HG03108 (cell line): ENCODE results near the gene NPSR1.
"Not testable (repeated sequence)": the region's sequence is repeated elsewhere in the genome, so short reads cannot be mapped to it uniquely, and the experiment has no call there.

Experiments
- ATAC-seq: cut with Tn5 transposase; IDR thresholded peaks from one replicate; pipeline ENCODE4 v1.9.1; 2021; ENCODE audit warnings: moderate library complexity; ENCODE audit not compliant: unreplicated experiment

NPSR1 gene, protein sequence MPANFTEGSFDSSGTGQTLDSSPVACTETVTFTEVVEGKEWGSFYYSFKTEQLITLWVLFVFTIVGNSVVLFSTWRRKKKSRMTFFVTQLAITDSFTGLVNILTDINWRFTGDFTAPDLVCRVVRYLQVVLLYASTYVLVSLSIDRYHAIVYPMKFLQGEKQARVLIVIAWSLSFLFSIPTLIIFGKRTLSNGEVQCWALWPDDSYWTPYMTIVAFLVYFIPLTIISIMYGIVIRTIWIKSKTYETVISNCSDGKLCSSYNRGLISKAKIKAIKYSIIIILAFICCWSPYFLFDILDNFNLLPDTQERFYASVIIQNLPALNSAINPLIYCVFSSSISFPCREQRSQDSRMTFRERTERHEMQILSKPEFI

DNA sequence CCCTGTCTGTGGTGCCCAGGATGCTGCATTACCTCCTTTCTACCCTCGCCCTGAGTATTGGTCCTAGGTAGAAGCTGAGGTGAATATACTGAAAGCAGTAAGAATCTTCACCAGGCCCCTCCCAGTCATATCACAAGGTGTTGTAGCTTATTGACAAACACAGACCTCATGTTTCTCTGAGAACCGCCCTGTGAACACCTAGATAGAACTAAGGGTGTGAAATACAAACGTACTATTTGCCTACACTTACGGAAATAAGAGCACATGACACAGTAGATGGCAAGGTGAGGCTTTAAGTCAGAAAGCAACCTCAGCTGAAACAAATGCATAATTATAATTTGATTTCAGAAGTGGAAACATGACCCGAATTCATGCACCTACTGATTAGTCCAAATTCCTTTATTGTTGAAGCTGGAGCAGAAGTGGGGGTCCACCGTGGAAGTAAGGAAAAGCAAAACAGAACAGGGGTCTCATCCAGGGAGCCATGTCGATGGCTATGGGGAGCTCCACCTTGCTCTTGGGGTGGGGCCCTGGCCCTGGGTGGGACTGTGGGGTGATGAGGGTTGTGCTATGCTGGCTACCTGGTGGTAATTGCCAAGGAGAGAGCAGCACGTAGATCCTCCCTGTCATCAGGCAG, at the start of gene NPSR1:
Gene NPSR1, plus strand, starts transcription at position 587 of the 637 bp plus-strand sequence. CDS start 195 bp downstream, outside the sequence.
- ATAC-seq, result no peak

GRCh38 chr7:34612661-34613060, 45.4 kb upstream of the NPSR1 start:
- ATAC-seq, result no peak

- no peak for ATAC-seq
Observed at GRCh38 chr7:34620425-34620824, 37.6 kb upstream of the NPSR1 start.

DNA sequence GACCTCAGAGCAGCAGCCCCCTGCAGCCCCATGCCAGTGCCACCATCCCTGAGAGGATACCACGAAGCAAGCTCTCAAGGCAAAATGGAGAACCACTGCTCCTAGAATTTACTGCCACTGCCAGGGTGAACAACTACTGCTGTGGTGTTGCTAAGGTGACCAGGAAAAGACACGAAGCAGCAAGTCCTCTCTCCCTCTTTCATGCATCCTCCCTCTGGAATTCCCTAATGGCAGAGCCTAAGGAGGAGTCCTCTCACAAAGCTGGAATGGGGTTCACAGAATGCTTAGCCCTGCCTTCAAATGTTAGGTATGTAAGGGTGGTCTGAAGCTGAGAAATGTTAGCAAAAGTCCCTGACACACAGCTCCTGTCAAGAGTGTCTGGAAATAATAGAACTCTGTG, 35.8 kb upstream of the NPSR1 start:
- ATAC-seq, result no peak

- ATAC-seq, result no peak
Observed at GRCh38 chr7:34622771-34623250, 35.2 kb upstream of the NPSR1 start.

- ATAC-seq, result not testable (repeated sequence)
Observed at GRCh38 chr7:34628618-34629017, 29.4 kb upstream of the NPSR1 start.

- ATAC-seq, result no peak
Observed at GRCh38 chr7:34652809-34653208, 5.2 kb upstream of the NPSR1 start.

DNA sequence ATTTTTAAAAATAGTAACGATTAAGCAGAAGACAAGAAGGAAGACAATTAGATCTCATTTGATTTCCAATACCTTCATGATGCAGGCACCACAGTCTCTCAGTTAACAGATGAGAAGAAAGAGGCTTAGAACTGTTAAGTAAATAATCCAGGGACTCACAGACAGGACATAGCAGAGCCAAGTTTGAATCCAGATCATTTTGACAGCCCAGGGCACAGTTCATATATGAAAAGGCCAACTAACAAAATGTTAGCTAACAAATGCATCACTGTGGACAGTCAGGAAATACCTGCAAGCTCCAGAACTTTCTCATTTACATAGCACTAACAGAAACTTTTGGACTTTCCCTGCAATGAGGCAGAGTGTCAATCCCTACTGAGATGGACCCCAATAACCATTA, 4.2 kb upstream of the NPSR1 start:
- no peak for ATAC-seq

DNA sequence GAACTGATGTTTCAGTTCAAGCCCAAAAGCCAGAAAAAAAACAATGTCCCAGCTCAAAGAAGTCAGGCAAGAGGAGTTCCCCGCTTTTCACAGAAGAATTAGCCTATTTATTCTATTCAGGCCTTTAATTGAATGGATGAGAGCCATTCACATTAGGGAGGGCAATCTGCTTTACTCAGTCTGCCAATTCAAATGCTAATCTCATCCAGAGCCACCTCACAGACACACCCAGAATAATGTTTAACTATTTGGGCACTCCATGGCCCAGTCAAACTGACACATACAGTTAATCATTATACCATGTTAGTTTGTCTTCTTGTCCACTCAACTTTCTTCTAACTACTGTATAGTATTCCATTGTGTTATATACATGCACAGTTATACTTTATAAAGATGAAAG, 2.6 kb upstream of the NPSR1 start:
- no peak for ATAC-seq

DNA sequence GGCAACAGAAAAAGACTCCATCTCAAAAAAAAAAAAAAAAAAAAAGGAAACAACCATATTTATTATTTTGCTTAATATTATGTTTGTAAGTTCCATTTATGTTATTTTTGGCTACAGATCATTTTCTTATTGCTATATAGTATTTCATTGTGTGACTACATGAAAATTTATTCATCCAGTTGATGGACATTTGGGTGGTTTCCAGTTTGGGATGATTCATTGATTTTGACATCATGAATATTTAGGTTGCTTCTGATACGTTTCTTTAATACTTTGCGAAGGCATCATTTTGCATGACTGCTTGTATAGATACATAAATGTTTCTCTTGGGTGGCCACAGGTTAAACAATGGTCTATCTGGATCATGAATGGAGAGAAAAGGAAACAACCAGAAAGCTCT, 2.0 kb upstream of the NPSR1 start:
- ATAC-seq, result no peak

DNA sequence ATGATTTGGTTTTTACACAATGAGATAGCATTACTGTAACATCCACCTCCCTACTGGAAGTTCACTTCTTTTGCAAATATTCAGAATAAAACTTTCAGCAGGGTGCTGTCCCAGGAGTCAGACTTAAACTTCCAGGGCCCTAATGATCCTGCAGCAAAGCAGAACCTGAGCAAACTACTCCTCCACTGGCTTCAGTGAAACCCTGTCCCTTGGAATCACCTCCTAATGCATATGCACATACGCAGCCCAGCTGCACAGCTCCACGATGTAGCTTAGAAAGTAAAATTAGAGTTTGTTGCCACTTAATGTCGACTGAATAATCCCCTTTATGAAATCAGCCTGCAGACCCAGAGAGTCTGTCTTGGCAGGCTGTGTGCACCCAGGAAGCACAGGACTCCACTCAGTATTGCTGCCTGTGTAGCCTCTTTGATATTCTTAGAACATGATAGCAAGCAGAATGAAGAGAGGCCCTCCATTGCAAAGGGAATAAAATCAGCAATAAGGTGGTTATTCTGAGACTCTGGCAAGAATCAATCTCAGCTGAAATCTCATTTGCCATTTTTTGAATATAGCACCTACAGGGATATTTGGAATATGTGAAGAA, 1.6 kb downstream of the NPSR1 start:
- no peak for ATAC-seq

GRCh38 chr7:34662058-34662708, 4.2 kb downstream of the NPSR1 start:
- ATAC-seq, result no peak

DNA sequence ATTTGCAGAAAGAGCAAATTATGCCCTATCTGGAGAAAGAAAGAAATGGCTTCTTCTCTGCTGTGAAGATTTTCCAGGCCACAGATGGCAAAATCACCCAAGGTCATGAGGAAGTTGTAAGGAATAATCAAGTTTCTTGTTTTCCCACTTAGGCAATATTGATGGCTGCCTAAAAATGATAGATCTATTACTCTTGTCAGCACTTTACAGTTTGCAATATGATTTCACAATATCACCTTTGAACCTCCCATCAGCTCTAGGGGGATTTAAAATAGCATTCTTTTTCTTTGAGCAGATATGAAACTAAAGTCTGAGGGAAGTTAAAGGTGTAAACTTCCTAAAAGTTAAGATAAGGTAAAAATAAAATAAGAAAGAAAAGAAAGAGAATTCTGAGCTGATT, 6.7 kb downstream of the NPSR1 start:
- ATAC-seq, result no peak

- no peak for ATAC-seq
Observed at GRCh38 chr7:34672430-34672829, 14.4 kb downstream of the NPSR1 start.

GRCh38 chr7:34673066-34673465, 15.0 kb downstream of the NPSR1 start:
- no peak for ATAC-seq

GRCh38 chr7:34675749-34676374, 17.8 kb downstream of the NPSR1 start:
- ATAC-seq, result no peak

DNA sequence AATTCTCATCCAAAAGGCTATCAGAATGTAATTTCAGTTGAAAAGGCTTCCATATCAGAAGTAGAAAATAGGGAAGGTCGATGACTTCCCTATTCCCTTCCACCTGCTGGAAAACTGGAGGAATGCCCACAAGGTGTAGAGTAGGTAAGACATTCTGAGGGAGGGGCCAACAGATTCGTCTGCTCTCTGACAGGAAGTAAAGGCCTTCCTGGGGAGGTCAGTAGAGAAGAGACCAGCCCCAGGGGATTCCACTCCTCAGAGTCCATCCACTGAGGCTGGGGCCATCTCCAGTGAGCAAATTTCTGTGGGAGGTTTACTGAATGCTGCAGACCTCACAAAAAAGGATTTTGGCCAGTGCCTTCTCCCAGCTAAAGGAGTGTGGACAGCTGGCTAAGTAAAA, 19.5 kb downstream of the NPSR1 start:
- no peak for ATAC-seq

DNA sequence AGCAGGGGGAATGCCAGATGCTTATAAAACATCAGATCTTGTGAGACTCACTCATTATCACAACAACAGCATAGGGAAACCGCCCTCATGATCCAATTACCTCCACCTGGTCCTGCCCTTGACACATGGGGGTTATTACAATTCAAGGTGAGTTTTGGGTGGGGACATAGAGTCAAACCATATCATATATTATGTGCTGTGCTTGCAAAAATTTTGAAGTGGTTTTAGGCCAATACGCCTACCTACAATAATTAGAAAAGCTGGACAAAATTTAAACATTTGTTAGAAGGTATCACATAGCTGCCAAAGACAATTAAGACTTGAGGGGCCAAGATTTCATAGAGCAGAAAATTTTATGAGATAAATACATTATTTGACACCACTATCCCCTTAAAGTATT, 29.5 kb downstream of the NPSR1 start:
- no peak for ATAC-seq

- no peak for ATAC-seq
Observed at GRCh38 chr7:34696415-34696814, 38.4 kb downstream of the NPSR1 start.

GRCh38 chr7:34709771-34710170, 51.8 kb downstream of the NPSR1 start:
- ATAC-seq, result no peak

DNA sequence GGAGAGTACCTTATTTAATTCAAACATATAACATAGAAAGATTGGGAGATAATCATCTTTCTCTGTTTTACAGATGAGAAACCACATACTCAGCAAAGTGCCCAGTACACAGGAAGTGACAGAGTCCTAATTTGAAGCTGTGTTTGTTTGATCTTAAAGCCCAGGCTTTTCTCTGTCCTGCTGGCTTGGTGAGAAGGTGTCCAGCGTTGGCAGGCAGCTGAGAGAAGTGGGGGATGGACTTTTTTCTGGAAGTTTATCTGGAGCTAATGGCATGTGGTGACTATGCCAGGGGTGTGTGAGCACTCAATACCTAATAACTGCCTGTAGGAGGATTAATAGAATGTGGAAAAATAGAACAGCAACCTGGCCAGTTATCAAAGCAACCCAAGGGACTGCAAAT, 60.8 kb downstream of the NPSR1 start:
- no peak for ATAC-seq
